K562 (cell line): Measurements from ENCODE around the gene GRIK2.

Experiments
- CHD4 ChIP-seq: fragments of 200-600 bp; sonication (generic); IDR thresholded peaks from 3 replicates; pipeline ENCODE4 v1.6.1; 2012; ENCODE audit warnings: low read depth, mild to moderate bottlenecking, mixed read lengths, low read length, inconsistent platforms; ENCODE audit not compliant: insufficient read depth, insufficient replicate concordance, poor library complexity, severe bottlenecking
- CTCF ChIP-seq, 3 experiments: IDR thresholded peaks in 2 of 3; conservative IDR thresholded peaks in 1 of 3; 2 replicates each; pipeline ENCODE4 v1.5.1; 2011 to 2012; ENCODE audit warnings: low read length in 3 of 3, mild to moderate bottlenecking in 3 of 3, control low read depth in 2 of 3, improper control_type of control experiment in 1 of 3, inconsistent platforms in 1 of 3, low read depth in 1 of 3, mixed read lengths in 1 of 3, moderate library complexity in 1 of 3; ENCODE audit not compliant: insufficient read depth in 2 of 3
- MAFK ChIP-seq: IDR thresholded peaks from 2 replicates; pipeline ENCODE4 v1.6.1; 2011; ENCODE audit warnings: low read length, improper control_type of control experiment
- POLR2A ChIP-seq: fragments of 450-650 bp; conservative IDR thresholded peaks from 2 replicates; pipeline ENCODE4 v1.6.1; 2016
- SMARCB1 ChIP-seq: IDR thresholded peaks from 2 replicates; pipeline ENCODE4 v1.6.1; 2011; ENCODE audit warnings: improper control_type of control experiment, low read depth; ENCODE audit not compliant: insufficient read length
- TARDBP ChIP-seq: fragments of 450-650 bp; IDR thresholded peaks from 2 replicates; pipeline ENCODE4 v1.6.1; 2016
- TEAD4 ChIP-seq, 2 experiments: sonication (generic) in 1 of 2; formaldehyde crosslinking in 1 of 2; IDR thresholded peaks; 2 replicates each; pipeline versions ENCODE4 v1.6.1 to v1.8.0; 2012 to 2022; ENCODE audit warnings: borderline replicate concordance in 1 of 2, inconsistent platforms in 1 of 2, low read length in 1 of 2, mild to moderate bottlenecking in 1 of 2, missing genetic modification reagents in 1 of 2
- USF1 ChIP-seq: sonication (generic); formaldehyde crosslinking; IDR thresholded peaks from 2 replicates; pipeline ENCODE4 v1.9.0; 2022; ENCODE audit warnings: mild to moderate bottlenecking, missing genetic modification reagents
- YBX1 ChIP-seq: fragments of 450-650 bp; IDR thresholded peaks from 2 replicates; pipeline ENCODE4 v1.7.1; 2016; ENCODE audit warnings: mild to moderate bottlenecking
- ZNF274 ChIP-seq: IDR thresholded peaks from 2 replicates; pipeline ENCODE4 v1.6.1; 2011; ENCODE audit warnings: low read depth, mild to moderate bottlenecking, low read length, moderate library complexity, borderline replicate concordance
- ZNF639 ChIP-seq, 2 experiments: fragments of 200-800 bp in 1 of 2; sonication (Bioruptor generic) in 1 of 2; sonication (generic) in 1 of 2; formaldehyde crosslinking in 1 of 2; IDR thresholded peaks in 1 of 2; conservative IDR thresholded peaks in 1 of 2; 2 replicates each; pipeline versions ENCODE4 v1.5.0 to v1.6.1; 2016 to 2020; ENCODE audit warnings: missing compliant biosample characterization in 1 of 2, missing genetic modification characterization in 1 of 2, missing genetic modification reagents in 1 of 2

GRCh38 chr6:101630941-101631340 is 237.4 kb downstream of the GRIK2 start:
- TF ChIP-seq SMARCB1: no peak
- TF ChIP-seq MAFK: no peak
- TF ChIP-seq YBX1: no peak
- no peak for TF ChIP-seq POLR2A
- TF ChIP-seq TARDBP: no peak
- no peak for TF ChIP-seq ZNF639 (CRISPR knock-in tag; conservative IDR thresholded peaks at IDR 0.05 in 1 of 2, IDR thresholded peaks at IDR 0.05 in 1 of 2)
- no peak for TF ChIP-seq CTCF (IDR thresholded peaks at IDR 0.05 in 2 of 3, conservative IDR thresholded peaks at IDR 0.05 in 1 of 3; ENCODE audit: insufficient read depth in 2 of 3, low read depth in 1 of 3, low read length in 3 of 3)
- no peak for TF ChIP-seq TEAD4 (IDR thresholded peaks at IDR 0.05; ENCODE audit: low read length)
- no peak for TF ChIP-seq TEAD4 (CRISPR knock-in tag; IDR thresholded peaks at IDR 0.05; ENCODE audit: borderline replicate concordance)
- TF ChIP-seq CHD4: no peak
- no peak for TF ChIP-seq ZNF274
- no peak for TF ChIP-seq USF1 (CRISPR knock-in tag)
